ENCODE data around the gene XIRP1. TPM values are rescaled to one million over a fixed set of nuclear protein-coding genes. Genes with fewer than 3 reads are reported as not detected.

The XIRP1 gene
- total RNA-seq, 1 donor from 2014 or later: not detected

GRCh38 chr3:39133822-39134221 is 58.6 kb downstream of the XIRP1 start:
- Histone ChIP-seq H3K36me3 (no peaks in the 10 kb centered on the region), H3K4me1 (peaks cover 12% of the 10 kb centered on the region), H3K27me3 (no peaks in the 10 kb centered on the region), H3K4me3 (no peak overlapping the region), H3K9me3 (no peaks in the 10 kb centered on the region), H3K27ac (no peak overlapping the region)
- intact Hi-C loops (cut with DNase I): no loop called here
- no peak for TF ChIP-seq POLR2AphosphoS5 (IDR thresholded peaks at IDR 0.05; ENCODE audit: insufficient read depth in 1 of 2, low read depth in 1 of 2)
- TF ChIP-seq, protein P1, sequence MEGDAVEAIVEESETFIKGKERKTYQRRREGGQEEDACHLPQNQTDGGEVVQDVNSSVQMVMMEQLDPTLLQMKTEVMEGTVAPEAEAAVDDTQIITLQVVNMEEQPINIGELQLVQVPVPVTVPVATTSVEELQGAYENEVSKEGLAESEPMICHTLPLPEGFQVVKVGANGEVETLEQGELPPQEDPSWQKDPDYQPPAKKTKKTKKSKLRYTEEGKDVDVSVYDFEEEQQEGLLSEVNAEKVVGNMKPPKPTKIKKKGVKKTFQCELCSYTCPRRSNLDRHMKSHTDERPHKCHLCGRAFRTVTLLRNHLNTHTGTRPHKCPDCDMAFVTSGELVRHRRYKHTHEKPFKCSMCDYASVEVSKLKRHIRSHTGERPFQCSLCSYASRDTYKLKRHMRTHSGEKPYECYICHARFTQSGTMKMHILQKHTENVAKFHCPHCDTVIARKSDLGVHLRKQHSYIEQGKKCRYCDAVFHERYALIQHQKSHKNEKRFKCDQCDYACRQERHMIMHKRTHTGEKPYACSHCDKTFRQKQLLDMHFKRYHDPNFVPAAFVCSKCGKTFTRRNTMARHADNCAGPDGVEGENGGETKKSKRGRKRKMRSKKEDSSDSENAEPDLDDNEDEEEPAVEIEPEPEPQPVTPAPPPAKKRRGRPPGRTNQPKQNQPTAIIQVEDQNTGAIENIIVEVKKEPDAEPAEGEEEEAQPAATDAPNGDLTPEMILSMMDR (IDR thresholded peaks at IDR 0.05): no peak
- no peak for TF ChIP-seq POLR2A (IDR thresholded peaks at IDR 0.05)
- no peak for DNase-seq (ENCODE audit: extremely low spot score in 2 of 2)

Small RNA genes within 50 kb of the gene (microRNA-seq; reads per million reads assigned to microRNA genes)
- gene MIR6822 (ENCODE audit: borderline number of aligned reads, borderline replicate concordance): not detected

Small RNA genes within 50 kb of the gene (small RNA-seq; reads per million reads assigned to genes)
- gene RF00017: not detected

Other genes starting within 250 kb of the XIRP1 start
- not detected for gene SCN11A, start 140.7 kb downstream of the XIRP1 start, total RNA-seq
- 43.7 TPM for gene WDR48, start 140.6 kb downstream of the XIRP1 start, total RNA-seq
- 45.9 TPM for gene GORASP1, start 85.0 kb downstream of the XIRP1 start, total RNA-seq
- gene TTC21A, start 84.9 kb downstream of the XIRP1 start, total RNA-seq: 8.8 TPM
- 99.7 TPM for gene CSRNP1, start 39.0 kb downstream of the XIRP1 start, total RNA-seq
- gene CX3CR1, start 87.4 kb upstream of the XIRP1 start, total RNA-seq: not detected
- gene CCR8, start 137.1 kb upstream of the XIRP1 start, total RNA-seq: not detected
- 20.6 TPM for gene SLC25A38, start 190.8 kb upstream of the XIRP1 start, total RNA-seq
- 1,049 TPM for gene RPSA, start 214.1 kb upstream of the XIRP1 start, total RNA-seq